GM19240 (cell line): Measurements from ENCODE around the gene EFNB3.

ENCODE experiments used
- DNase-seq: peaks from one replicate; pipeline ENCODE4 v3.0.0; 2011; ENCODE audit warnings: low spot score; ENCODE audit not compliant: insufficient read length

Gene EFNB3

GRCh38 chr17:7704601-7705268 lies at the start of gene EFNB3:
Gene EFNB3 (plus strand): TSS chr17:7705202. CDS start chr17:7705599, 397 bp downstream.
- DNase-seq: no peak

- DNase-seq: no peak
Observed at GRCh38 chr17:7655541-7655840, 49.5 kb upstream of the EFNB3 start.

GRCh38 chr17:7656958-7657609 lies 47.9 kb upstream of the EFNB3 start:
- no peak for DNase-seq

- DNase-seq: no peak
Observed at GRCh38 chr17:7667656-7668406, 37.2 kb upstream of the EFNB3 start.

GRCh38 chr17:7668482-7668881 lies 36.5 kb upstream of the EFNB3 start:
- DNase-seq: no peak

GRCh38 chr17:7673239-7673638 lies 31.8 kb upstream of the EFNB3 start:
- no peak for DNase-seq

GRCh38 chr17:7674934-7675333 lies 30.1 kb upstream of the EFNB3 start:
- no peak for DNase-seq

- DNase-seq: no peak
Observed at GRCh38 chr17:7676533-7676932, 28.5 kb upstream of the EFNB3 start.

- DNase-seq: no peak
Observed at GRCh38 chr17:7677388-7678067, 27.5 kb upstream of the EFNB3 start.

- no peak for DNase-seq
Observed at GRCh38 chr17:7684851-7685532, 20.0 kb upstream of the EFNB3 start.

- DNase-seq: peak; percentile 77
Observed at GRCh38 chr17:7685533-7686221, 19.3 kb upstream of the EFNB3 start.

- DNase-seq: peak; percentile 50
Observed at GRCh38 chr17:7686222-7687071, 18.6 kb upstream of the EFNB3 start.

- DNase-seq: peak; percentile 59
Observed at GRCh38 chr17:7687072-7687907, 17.7 kb upstream of the EFNB3 start, which contains the start of gene TP53. Gene TP53 (minus strand): TSS chr17:7687490. CDS start chr17:7676594, 10,896 bp downstream.

GRCh38 chr17:7687908-7688807 lies 16.8 kb upstream of the EFNB3 start, which contains the start of gene WRAP53:
Gene WRAP53 (plus strand): TSS chr17:7688477. CDS start chr17:7688649, 172 bp downstream.
- DNase-seq: peak; percentile 96

- no peak for DNase-seq
Observed at GRCh38 chr17:7688808-7689316, 16.1 kb upstream of the EFNB3 start.

- no peak for DNase-seq
Observed at GRCh38 chr17:7695586-7695985, 9.4 kb upstream of the EFNB3 start.

- DNase-seq: no peak
Observed at GRCh38 chr17:7697828-7698588, 7.0 kb upstream of the EFNB3 start.
